ENCODE measurements around the gene INAFM2. TPM values are rescaled to one million over a fixed set of nuclear protein-coding genes. Genes with fewer than 3 reads are reported as not detected.

Gene INAFM2
- total RNA-seq, 1 donor from 2014 or later: 9.9 TPM

GRCh38 chr15:40354408-40355171 lies 31.1 kb downstream of the INAFM2 start:
- intact Hi-C loops (cut with micrococcal nuclease): no loop called here

DNA sequence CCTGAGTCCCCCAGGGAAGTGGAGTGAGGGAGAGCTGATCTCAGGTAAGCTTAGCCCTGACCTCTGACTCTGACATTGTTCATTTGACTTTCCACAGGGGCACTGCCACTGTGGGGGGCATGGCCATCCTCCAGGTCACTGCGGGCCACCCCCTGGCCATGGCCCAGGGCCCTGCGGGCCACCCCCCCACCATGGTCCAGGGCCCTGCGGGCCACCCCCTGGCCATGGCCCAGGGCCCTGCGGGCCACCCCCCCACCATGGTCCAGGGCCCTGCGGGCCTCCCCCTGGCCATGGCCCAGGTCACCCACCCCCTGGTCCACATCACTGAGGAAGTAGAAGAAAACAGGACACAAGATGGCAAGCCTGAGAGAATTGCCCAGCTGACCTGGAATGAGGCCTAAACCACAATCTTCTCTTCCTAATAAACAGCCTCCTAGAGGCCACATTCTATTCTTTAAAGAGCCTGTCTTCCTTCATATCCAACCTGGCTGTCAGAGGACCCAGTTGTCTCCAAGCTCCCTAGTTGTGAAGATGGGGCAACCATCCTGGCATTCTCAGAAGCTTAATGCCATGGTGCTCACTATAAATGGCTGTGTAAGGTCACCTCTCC lies 32.6 kb downstream of the INAFM2 start:
- intact Hi-C loops (cut with micrococcal nuclease): no loop called here

DNA sequence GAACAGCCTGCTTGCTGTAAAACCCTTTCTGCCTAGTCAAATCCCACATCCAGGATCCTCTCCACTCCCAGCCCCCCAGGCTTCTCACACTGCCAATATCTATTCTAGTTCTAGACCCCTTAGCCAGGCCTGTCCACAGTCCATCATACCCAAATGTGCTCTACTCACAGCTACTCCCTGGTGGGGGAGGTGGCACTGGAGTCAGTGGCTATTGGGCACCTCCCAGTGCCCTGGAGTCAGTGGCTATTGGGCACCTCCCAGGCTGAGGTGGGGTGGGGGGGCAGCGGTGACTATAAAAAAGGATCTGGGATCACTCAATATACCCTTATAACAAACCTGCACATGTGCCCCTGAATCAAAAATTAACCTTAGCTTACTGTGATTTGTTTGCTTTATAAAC lies 33.8 kb downstream of the INAFM2 start:
- intact Hi-C loops (cut with micrococcal nuclease): no loop called here

- intact Hi-C loops (cut with micrococcal nuclease): loop anchor here (1.0 kb wide), 1 partner anchor 10 kb away; no protein-coding TSS in a partner anchor
These were observed 34.4 kb downstream of the INAFM2 start, which contains the start of gene DISP2 for GRCh38 chr15:40357723-40358470. DISP2 (plus strand) TSS chr15:40358219; CDS start chr15:40358322, 103 bp downstream.

- intact Hi-C loops (cut with micrococcal nuclease): loop anchor here (1.0 kb wide), 1 partner anchor 10 kb away; no protein-coding TSS in a partner anchor
These were observed 35.2 kb downstream of the INAFM2 start for GRCh38 chr15:40358471-40359353.

DNA sequence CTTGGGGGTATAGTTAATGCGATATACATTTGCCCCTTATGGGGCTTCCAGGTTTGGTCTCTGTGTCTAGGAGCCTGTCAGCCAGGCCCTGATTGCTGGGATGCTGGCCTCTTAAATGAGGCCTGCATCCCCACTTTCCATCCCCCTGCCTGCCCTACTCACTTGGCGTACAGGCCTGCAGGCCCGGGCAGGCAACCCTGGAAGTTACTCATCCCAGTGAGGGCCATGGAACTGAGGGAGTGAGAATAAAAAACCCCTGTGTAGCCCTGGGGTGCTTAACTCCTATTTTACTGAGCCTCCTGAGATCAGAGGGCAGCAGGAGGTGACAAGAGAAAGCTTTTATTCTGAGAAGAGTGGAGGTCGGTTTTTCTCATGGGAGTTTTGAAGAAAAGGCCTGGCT lies 36.5 kb downstream of the INAFM2 start:
- intact Hi-C loops (cut with micrococcal nuclease): no loop called here

GRCh38 chr15:40361640-40362039 lies 38.1 kb downstream of the INAFM2 start:
- intact Hi-C loops (cut with micrococcal nuclease): no loop called here

GRCh38 chr15:40363611-40364010 lies 40.1 kb downstream of the INAFM2 start:
- intact Hi-C loops (cut with micrococcal nuclease): no loop called here

DNA sequence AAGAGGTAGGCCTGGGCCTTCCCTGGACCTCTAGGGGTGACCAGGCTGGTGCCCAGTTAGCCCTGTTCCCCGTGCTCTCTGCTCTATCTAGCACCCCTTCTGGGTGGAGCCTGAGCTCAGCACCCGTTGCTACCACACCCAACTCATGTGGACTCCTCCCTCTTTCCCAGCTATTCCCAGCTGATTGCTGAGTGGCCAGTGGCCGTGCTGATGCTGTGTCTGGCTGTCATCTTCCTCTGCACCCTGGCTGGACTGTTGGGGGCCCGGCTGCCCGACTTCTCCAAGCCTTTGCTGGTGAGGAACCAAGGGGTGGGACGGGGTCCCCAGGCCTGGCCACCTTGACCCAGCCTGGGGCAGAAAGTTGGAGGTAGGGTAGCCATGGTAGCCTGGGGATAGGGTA lies 40.8 kb downstream of the INAFM2 start:
- intact Hi-C loops (cut with micrococcal nuclease): no loop called here

GRCh38 chr15:40365016-40365415 lies 41.5 kb downstream of the INAFM2 start:
- intact Hi-C loops (cut with micrococcal nuclease): no loop called here

GRCh38 chr15:40365624-40366456 lies 42.3 kb downstream of the INAFM2 start:
- intact Hi-C loops (cut with micrococcal nuclease): no loop called here

DNA sequence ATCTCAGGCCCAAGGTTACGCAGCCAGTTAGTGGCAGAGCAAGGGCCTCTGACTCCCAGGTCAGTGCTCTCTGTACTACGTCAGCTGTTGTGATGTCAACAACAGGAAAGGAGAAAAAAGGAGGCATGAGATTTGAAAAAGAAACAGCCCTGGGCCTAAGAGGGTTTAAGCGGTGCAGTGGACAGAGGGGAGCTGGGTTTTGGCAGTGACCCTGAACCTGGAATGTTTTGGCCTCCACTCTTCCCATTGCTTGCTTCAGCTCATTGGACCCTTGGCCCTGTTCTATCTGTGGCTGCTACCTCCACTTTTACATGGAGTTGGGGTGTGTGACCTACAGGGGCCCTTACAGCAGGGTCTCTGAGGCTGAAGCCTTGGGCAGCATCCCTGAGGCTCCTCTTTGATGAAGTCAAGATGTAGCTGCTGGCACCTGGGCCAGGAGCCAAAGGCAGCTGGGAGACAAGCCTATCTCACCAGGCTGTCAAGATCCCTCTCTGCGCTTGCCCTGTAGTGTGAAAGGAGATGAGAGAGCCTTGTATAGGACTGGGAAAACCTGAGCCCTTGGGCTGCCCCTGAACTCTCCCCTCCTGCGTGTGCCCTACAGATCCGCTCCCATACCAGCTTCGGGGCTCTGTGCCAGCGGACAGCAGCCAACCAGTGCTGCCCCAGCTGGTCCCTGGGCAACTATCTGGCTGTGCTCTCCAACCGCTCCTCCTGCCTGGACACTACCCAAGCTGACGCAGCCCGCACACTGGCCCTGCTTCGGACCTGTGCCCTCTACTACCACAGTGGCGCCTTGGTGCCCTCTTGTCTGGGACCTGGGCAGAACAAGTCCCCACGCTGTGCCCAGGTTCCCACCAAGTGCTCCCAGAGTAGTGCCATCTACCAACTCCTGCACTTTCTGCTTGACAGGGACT lies 43.2 kb downstream of the INAFM2 start:
- intact Hi-C loops (cut with micrococcal nuclease): no loop called here

DNA sequence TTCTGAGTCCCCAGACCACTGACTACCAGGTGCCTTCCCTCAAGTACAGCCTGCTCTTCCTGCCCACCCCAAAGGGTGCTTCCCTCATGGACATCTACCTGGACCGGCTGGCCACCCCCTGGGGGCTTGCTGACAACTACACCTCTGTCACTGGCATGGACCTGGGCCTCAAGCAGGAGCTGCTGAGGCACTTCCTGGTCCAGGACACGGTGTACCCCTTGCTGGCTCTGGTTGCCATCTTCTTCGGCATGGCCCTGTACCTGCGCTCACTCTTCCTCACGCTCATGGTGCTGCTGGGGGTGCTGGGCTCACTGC lies 43.8 kb downstream of the INAFM2 start:
- intact Hi-C loops (cut with micrococcal nuclease): no loop called here

- intact Hi-C loops (cut with micrococcal nuclease): loop anchor here (1.0 kb wide), 5 partner anchors 10 to 72 kb away; partner anchors contain the start of genes BAHD1, DISP2 and KNSTRN
These were observed 44.5 kb downstream of the INAFM2 start for GRCh38 chr15:40367686-40368611.

GRCh38 chr15:40368719-40369473 lies 45.4 kb downstream of the INAFM2 start:
- intact Hi-C loops (cut with micrococcal nuclease): loop anchor here (1.0 kb wide), 5 partner anchors 11 to 71 kb away; partner anchors contain the start of genes BAHD1, DISP2 and KNSTRN

DNA sequence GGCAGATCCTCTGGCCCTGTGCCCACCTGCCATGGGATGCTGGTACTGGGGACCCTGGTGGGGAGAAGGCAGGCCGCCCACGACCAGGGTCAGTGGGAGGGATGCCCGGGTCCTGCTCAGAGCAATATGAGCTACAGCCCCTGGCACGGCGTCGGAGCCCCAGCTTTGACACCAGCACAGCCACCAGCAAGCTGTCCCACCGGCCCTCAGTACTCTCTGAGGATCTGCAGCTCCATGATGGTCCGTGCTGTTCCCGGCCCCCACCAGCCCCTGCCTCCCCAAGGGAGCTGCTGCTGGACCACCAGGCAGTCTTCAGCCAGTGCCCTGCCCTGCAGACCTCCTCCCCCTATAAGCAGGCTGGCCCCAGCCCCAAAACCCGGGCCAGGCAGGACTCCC lies 46.0 kb downstream of the INAFM2 start:
- intact Hi-C loops (cut with micrococcal nuclease): no loop called here

DNA sequence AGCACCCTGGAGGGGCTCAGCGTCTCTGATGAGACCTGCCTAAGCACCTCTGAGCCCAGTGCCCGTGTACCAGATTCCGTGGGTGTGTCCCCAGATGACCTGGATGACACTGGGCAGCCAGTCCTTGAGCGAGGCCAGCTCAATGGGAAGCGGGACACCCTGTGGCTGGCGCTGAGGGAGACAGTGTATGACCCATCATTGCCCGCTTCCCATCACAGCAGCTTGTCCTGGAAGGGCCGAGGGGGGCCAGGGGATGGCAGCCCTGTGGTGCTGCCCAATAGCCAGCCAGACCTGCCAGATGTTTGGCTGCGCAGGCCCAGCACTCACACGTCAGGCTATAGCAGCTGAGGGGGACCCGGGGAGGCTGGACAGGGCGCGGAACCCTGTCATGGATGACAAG lies 46.5 kb downstream of the INAFM2 start:
- intact Hi-C loops (cut with micrococcal nuclease): no loop called here

Data from T-helper 2 cell treated with Interferon-gamma antibody and Interleukin-4, amounts not matched to agents 100 ng/mL and 5 ng/mL, for 36 hours (primary cell).